HG02884 (cell line): ENCODE results near the gene KRT81.
"Not testable (repeated sequence)": the region's sequence is repeated elsewhere in the genome, so short reads cannot be mapped to it uniquely, and the experiment has no call there.

Experiments used
- ATAC-seq: cut with Tn5 transposase; IDR thresholded peaks from one replicate; pipeline ENCODE4 v1.9.1; 2021; ENCODE audit warnings: mild to moderate bottlenecking, moderate library complexity; ENCODE audit not compliant: unreplicated experiment

KRT81 gene

DNA sequence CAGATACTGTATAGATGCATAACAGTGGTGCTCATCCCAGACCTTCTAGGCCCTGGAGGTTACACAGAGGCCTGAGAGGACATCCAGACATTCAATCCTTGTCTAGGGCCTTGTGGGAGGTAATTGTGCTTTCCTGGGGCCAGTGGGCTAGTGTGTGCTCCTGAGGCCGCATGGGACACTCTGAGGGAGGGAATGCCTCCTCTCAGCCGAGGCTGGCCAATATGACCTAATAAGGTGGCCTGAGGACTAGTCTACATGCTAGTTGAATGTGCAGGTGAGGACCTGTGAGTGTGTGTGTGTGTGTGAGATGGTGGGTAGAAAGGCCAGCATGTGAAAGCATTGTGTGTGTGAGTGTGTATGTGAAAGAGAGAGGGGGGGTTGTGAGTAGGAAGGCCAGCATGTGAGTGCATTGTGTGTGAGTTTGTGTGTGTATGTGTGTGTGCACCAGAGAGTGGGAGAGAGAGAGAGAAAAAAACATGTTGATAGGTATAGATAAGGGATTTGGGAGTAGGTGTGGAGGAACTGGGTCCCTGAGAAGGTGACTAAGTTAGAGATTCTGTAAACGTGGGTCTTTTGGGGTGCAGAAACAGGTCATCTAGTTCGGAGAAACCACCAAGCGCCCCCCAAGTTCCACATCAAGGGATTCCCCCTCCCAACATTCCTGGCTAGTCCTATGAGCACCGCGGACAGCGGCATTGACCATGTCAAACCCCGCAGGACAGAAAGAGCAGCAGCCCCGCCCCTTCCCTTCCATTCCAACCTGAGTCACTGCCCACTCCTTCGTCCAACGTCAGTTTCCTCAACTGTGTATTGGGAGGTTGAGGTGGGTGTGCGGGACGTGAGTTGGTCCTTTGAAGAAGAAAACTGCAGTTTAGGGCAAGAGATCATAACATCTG, 9.7 kb upstream of the KRT81 start:
- ATAC-seq: no peak

DNA sequence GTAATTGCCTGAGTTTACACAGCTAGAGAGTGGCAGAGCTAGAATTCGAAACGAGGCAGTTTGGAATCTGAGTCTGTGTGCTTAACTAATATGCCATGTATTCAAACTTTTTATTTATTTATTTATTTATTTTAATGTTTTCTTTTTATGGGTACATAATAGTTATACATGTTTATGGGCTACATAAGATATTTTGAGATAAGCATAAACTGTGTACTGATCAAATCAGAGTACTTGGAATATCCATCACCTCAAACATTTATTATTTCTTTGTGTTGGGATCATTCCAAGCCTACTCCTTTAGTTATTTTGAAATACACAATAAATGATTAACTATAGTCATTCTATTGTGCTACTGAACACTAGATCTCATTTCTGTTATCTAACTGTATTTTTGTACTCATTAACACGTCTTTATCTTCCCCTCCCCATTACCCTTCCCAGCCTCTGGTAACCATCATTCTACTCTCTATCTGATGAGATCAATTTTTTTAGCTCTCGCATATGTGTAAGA, 7.4 kb upstream of the KRT81 start:
- ATAC-seq: no peak

- no peak for ATAC-seq
Observed at GRCh38 chr12:52296572-52297215, 5.4 kb upstream of the KRT81 start.

GRCh38 chr12:52295663-52296062, 4.3 kb upstream of the KRT81 start:
- ATAC-seq: no peak

DNA sequence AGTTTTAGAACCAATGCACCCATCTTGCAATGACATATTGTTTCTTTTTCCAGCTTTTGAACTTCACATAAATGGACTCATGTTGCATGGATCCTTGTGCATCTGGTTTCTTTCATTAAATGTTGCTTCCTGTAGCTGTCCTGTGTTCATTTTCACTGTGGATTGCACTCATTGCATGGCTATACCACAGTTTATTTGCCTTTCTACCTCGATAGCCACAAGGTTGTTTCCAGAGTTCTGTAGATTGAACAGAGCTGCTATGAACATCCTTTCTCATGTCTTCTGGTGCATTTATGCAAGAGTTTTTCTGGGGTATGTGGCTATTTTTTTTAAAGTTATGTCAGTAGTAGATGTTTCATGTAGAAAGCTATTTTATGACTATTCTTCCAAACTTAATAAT, 3.5 kb upstream of the KRT81 start:
- ATAC-seq: no peak

GRCh38 chr12:52293926-52294325, 2.6 kb upstream of the KRT81 start:
- no peak for ATAC-seq

DNA sequence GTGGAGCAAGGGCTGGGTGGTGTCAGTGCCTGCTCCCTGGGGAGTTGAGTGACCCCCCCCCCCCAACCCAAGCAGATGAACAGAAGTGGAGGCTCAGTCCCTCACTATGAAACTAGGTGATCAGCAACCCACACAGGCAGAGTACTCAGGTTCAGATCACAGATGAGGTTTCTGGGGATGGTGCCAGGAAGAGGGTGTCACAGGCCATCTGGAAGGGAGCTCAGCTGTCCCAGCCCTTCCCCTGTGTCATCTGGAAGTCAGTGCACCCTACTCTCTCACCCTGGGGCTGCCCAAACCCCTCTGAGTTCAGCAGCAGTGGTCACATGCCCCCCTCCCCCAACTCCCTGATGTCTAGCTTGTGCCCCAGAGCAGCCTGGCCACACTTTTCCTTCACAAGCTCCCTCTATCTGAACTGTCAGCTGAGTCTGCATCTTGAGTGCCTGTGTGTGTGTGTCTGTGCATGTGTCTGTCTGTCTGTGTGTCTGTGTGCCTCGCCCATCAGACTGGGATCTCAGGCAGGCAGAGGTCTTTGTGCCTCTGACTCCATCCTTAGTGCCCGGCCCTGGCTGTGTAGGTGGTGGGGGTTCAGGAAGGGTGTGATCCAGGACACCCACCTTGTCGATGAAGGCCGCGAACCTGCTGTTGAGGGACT, 725 bp downstream of the KRT81 start:
- ATAC-seq: not testable (repeated sequence)

DNA sequence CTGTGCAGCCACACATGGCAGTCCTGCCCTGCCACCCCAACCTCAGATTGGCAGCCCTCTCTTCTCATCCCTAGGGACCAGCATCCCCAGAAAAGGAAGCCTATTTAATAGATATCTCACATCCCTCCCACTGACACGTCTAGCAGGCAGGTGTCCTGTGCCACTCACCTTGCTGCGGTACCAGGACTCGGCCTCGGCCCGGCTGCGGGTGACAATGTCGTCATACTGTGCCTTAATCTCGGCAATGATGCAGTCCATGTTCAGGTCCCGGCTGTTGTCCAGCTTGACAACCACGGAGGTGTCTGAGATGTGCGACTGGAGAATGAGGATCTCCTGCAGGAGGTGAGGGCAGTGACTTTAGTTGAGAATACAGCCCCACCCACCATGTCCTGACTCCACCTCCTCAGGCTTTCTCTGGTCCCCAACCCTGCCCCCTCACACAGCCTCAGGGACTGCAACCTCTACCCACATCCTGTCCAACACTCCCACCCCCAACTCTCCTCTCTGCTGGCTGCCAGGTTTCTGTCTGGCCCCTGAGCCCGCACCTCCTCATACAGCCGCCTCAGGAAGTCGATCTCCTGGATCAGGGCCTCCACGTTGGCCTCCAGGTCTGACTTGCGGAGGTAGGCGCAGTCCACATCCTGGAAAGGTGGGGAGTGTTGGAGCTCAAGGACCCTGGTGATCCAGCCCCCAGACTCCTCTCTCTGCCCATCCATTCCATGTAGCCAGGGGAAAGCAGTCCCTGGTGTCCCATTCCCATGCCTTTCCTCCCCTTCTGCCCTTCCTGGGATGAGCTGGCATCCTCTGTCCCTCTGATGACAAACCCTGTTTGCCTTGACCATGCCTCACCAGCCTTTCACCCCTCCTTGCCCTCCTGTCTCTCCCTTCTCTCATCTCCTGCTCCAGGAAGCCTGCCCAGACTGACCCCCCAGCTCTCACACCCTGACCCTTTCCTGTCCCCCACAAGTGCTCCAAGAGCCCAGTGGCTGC, 3.2 kb downstream of the KRT81 start:
- peak; percentile 79 for ATAC-seq

DNA sequence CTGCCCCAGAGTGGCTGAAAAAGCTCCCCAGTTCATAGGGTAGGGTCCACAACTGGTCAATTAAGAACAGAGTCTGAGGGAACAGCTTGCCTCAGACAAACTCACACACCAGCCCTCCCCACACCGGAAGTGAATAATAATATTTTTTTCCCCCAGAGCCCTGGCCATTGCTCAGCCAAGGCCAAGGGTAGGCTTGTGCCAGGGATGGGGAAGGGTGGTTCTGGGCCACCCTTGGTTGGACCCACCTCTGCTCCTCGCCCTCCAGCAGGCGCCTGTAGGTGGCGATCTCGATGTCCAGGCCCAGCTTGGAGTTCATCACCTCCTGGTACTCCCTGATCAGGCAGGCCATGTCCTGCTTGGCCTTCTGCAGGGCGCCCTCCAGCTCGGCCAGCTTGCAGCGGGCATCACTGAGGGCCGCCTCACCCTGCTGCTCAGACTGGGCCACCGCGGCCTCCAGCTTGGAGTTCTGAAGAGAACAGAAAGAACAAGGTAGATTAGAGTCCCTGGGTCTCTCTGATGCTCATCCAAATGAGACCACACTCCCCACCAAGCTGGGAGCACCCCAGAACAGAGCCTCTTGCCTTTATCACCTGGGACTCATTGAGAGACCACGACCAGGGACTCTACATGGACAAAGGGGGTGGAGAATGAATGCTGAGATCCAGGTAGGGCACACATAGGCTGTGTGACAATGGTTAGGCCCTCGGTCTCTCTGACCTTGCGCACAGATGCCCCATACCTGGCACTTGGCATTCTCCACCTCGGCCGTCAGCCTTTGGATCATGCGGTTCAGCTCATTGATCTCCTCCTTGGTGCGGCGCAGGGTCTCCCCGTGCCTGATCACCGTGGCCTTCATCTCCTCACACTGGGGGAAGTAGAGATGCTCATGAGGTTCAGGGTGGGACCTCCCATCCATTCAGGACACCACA, 4.2 kb downstream of the KRT81 start:
- not testable (repeated sequence) for ATAC-seq

DNA sequence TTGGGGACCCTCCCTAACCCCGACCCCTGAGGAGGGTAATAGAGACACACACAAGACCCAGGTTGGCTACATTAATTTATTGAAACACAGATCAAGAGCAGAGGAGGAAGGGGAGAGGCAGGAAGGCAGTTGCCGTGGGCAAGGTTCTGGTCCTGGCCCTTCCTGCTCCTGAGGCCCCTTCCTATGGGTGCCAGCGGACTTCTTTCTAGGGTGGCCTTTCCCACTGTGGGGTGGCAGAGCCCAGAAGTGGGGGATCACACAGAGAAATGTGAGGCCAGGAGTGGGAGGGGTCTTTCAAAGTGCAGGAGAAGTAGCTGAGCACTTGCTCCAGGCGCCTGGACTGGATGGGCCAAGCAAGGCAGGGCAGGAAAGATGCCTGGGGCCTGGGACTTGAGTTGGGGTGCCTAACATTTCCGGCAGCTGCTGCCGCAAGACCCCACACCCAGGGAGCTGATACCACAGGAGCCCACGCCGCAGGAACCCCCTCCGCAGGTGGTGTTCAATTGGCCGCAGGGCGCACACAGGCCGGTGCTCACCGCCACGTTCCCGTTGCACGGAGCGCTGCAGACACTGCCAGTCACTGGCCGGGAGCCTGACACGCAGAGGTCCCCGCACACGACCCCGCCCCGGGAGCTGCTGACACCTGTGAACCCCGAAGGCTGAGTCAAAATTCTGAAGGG, 5.3 kb downstream of the KRT81 start:
- no peak for ATAC-seq

DNA sequence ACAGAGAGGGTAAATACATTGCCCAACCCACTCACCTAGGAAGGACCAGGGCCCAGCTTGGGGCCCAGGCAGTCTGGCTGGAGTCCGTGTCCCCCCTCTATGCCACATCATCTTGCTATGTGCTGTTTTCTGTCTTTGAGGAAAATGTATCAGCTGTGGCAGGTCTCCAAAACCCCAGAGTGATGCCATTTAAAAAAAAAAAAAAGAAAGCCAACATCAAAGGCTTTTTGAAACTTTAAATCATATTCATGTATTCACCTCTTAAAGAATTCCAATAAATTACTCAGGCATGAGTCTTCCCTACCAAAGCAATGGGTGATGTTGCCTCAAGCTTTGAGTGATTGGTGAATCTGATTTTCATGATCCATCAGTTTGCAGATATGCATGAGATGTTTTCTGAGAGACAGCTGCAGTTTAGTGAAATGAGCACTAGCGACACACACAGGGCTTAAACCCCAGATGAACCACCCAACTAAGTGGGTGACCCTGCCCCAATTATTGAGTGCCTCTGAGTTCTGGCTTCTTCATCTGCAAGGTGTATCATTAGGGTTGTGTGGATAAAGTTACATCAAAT, 6.1 kb downstream of the KRT81 start:
- ATAC-seq: no peak

GRCh38 chr12:52284562-52285171, 6.7 kb downstream of the KRT81 start:
- no peak for ATAC-seq

- ATAC-seq: no peak
Observed at GRCh38 chr12:52280796-52281560, 10.4 kb downstream of the KRT81 start.

GRCh38 chr12:52280319-52280795, 11.0 kb downstream of the KRT81 start:
- ATAC-seq: no peak

GRCh38 chr12:52279422-52280318, 11.7 kb downstream of the KRT81 start:
- ATAC-seq: no peak
